Measurements from ENCODE around the gene MYO1D. TPM values are rescaled to one million over a fixed set of nuclear protein-coding genes. Genes with fewer than 3 reads are reported as not detected.
A peak's percentile ranks its signal among the peaks of the same experiment; 100 is the strongest.

Gene MYO1D
- total and polyA plus RNA-seq, 2 experiments from 2014 or later, result 34.3 to 43.7 TPM

- Histone ChIP-seq H3K27ac (no peak overlapping the region), H3K4me3 (no peak overlapping the region)
- DNase-seq (ENCODE audit: low read depth in 1 of 2, low spot score in 1 of 2), result no peak
These were observed 372.5 kb downstream of the MYO1D start for GRCh38 chr17:32504166-32504990.

DNA sequence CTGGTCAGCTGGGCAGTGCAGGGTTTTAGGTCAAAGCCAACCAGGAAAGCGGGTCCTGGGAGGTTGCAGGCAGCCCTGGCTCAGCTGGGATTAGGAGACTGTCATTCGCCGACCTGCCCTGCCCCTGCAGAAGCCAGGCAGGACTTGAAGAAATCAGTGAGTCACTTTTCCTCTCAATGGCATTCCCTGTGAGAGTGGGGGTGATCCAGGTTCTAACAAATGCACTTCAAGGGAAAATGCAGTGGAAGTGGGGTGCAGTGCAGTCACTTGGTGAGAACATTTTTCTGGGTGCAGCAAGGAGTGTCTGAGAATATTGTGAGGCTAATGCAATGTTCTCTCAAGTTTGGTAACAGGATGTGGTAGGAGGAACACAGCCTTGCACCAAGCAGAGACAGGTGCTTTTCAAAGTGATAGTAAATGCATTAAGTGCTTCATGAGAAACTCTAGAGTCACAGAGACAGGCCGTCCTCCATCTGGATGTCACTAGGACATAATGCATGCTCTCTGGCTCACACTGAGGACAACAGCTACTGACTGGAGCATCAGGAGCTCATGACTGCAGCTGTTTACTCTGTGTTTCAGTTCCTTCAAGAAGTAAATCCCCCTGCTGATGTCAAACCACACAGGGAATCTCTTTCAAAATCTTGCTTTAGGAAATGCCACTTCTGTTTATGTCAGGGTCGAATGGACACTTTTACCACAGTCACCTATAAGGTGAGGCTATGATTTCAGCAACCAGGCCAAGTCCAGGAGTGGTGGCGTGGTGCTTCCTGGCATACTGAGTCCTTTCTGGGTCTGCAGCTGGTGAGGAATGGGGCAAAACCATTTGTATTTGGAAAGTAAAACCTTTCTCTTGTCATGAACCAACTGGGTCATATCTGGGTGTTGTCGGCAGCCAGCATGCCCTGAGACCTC lies 373.4 kb downstream of the MYO1D start:
- no peaks in the 10 kb centered on the region for H3K36me3 ChIP-seq
- no peaks in the 10 kb centered on the region for H3K9me3 ChIP-seq (ENCODE audit: low read depth)
- peak overlapping the region; percentile 15 for H3K27ac ChIP-seq
- no peak overlapping the region for H3K4me3 ChIP-seq
- TF ChIP-seq, protein P1, sequence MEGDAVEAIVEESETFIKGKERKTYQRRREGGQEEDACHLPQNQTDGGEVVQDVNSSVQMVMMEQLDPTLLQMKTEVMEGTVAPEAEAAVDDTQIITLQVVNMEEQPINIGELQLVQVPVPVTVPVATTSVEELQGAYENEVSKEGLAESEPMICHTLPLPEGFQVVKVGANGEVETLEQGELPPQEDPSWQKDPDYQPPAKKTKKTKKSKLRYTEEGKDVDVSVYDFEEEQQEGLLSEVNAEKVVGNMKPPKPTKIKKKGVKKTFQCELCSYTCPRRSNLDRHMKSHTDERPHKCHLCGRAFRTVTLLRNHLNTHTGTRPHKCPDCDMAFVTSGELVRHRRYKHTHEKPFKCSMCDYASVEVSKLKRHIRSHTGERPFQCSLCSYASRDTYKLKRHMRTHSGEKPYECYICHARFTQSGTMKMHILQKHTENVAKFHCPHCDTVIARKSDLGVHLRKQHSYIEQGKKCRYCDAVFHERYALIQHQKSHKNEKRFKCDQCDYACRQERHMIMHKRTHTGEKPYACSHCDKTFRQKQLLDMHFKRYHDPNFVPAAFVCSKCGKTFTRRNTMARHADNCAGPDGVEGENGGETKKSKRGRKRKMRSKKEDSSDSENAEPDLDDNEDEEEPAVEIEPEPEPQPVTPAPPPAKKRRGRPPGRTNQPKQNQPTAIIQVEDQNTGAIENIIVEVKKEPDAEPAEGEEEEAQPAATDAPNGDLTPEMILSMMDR (IDR thresholded peaks at IDR 0.05; ENCODE audit: low read depth, low read length), result no peak
- DNase-seq (ENCODE audit: low read depth in 1 of 2, low spot score in 1 of 2), result no peak
- H3K27me3 ChIP-seq, result no peaks in the 10 kb centered on the region
- peaks cover 8% of the 10 kb centered on the region for H3K4me1 ChIP-seq (ENCODE audit: low read depth)

More at GRCh38 chr17:32504166-32504990, 372.5 kb downstream of the MYO1D start:
- peaks cover 5% of the 10 kb centered on the region for H3K4me1 ChIP-seq (ENCODE audit: low read depth)
- H3K9me3 ChIP-seq (ENCODE audit: low read depth), result no peaks in the 10 kb centered on the region
- H3K36me3 ChIP-seq, result no peaks in the 10 kb centered on the region
- TF ChIP-seq, protein P1 (IDR thresholded peaks at IDR 0.05; ENCODE audit: low read depth, low read length), result no peak
- H3K27me3 ChIP-seq, result no peaks in the 10 kb centered on the region

GRCh38 chr17:32502710-32503109 lies 374.2 kb downstream of the MYO1D start:
- TF ChIP-seq, protein P1 (IDR thresholded peaks at IDR 0.05; ENCODE audit: low read depth, low read length), result no peak
- Histone ChIP-seq H3K4me1 (ENCODE audit: low read depth) (peaks cover 11% of the 10 kb centered on the region), H3K27ac (no peak overlapping the region), H3K27me3 (no peaks in the 10 kb centered on the region), H3K4me3 (no peak overlapping the region), H3K9me3 (ENCODE audit: low read depth) (no peaks in the 10 kb centered on the region), H3K36me3 (no peaks in the 10 kb centered on the region)
- no peak for DNase-seq (ENCODE audit: low read depth in 1 of 2, low spot score in 1 of 2)

DNA sequence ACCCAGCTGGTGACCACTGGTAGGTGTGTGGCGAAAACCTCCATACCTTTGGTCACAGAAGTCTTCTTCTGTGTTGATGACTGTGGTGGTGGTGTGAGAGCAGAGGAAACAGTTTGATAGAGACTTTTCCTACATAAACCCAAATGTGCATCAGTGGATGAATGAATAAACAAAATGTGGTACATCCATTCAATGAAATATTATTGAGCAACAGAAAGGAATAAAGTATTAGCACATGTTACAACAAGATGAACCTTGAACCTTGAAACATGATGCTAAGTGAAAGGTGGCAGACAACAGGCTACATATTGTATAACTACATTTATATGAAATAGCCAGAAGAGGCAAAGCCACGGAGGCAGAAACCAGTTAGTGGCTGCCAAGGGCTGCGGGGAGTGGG lies 374.9 kb downstream of the MYO1D start:
- no peaks in the 10 kb centered on the region for H3K27me3 ChIP-seq
- H3K27ac ChIP-seq, result no peak overlapping the region
- no peak overlapping the region for H3K4me3 ChIP-seq
- no peaks in the 10 kb centered on the region for H3K9me3 ChIP-seq (ENCODE audit: low read depth)
- no peaks in the 10 kb centered on the region for H3K36me3 ChIP-seq
- DNase-seq (ENCODE audit: low read depth in 1 of 2, low spot score in 1 of 2), result no peak
- peaks cover 12% of the 10 kb centered on the region for H3K4me1 ChIP-seq (ENCODE audit: low read depth)
- TF ChIP-seq, protein P1 (IDR thresholded peaks at IDR 0.05; ENCODE audit: low read depth, low read length), result no peak

GRCh38 chr17:32498391-32498790 lies 378.5 kb downstream of the MYO1D start:
- Histone ChIP-seq H3K27ac (no peak overlapping the region), H3K27me3 (no peaks in the 10 kb centered on the region), H3K36me3 (no peaks in the 10 kb centered on the region), H3K4me3 (no peak overlapping the region), H3K4me1 (ENCODE audit: low read depth) (peaks cover 27% of the 10 kb centered on the region), H3K9me3 (ENCODE audit: low read depth) (no peaks in the 10 kb centered on the region)
- no peak for DNase-seq (ENCODE audit: low read depth in 1 of 2, low spot score in 1 of 2)
- TF ChIP-seq, protein P1 (IDR thresholded peaks at IDR 0.05; ENCODE audit: low read depth, low read length), result no peak
